OCI-M2 (cell line): Measurements from ENCODE around the gene CA4.
"Not testable (repeated sequence)": the region's sequence is repeated elsewhere in the genome, so short reads cannot be mapped to it uniquely, and the experiment has no call there.

Experiments used
- DNase-seq: peaks from one replicate; lab custom pipeline; 2025; ENCODE audit not compliant: unreplicated experiment; lab: John Stamatoyannopoulos, UW

Gene CA4

DNA sequence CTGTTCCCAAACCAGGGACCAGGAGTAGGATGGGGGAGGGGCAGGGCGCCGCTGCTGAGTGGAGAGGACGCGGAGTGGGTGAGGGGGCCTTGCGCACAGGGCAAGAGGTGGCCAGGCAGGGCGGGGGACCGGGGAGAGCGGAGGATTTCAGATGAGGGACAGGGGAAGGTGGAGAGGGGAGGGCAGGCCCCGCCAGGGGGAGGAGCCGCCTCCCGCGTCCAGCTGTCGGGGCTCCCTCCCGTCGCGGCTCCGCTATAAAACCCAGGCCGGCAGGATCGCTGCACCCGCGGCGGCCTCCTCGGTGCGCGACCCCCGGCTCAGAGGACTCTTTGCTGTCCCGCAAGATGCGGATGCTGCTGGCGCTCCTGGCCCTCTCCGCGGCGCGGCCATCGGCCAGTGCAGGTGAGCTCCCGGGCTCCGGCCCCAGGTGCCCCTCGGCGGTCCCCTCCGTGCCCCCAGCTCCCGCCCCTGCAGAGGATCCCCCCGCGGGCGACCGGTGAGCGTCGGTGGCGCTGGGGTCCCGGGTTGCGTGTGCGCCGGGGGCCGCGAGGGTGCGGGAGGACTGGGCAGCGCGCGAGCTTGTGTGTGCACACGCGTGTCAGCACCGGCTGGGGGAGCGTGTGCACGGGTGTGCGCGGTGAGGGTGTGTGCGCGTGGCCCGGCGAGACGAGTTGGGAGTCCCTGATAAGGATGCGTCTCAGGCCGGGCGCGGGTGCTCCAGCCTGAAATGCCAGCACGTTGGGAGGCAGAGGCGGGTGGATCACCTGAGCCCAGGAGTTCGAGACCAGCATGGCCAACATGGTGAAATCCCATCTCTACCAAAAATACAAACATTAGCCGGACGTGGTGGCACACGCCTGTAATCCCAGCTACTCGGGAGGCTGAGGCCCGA, at the start of gene CA4:
TSS of gene CA4 (plus strand) at position 283 of the 892 bp plus-strand sequence. CDS start at position 345, 62 bp downstream.
- DNase-seq, result no peak

GRCh38 chr17:60100577-60100976, 49.2 kb upstream of the CA4 start:
- DNase-seq, result not testable (repeated sequence)

DNA sequence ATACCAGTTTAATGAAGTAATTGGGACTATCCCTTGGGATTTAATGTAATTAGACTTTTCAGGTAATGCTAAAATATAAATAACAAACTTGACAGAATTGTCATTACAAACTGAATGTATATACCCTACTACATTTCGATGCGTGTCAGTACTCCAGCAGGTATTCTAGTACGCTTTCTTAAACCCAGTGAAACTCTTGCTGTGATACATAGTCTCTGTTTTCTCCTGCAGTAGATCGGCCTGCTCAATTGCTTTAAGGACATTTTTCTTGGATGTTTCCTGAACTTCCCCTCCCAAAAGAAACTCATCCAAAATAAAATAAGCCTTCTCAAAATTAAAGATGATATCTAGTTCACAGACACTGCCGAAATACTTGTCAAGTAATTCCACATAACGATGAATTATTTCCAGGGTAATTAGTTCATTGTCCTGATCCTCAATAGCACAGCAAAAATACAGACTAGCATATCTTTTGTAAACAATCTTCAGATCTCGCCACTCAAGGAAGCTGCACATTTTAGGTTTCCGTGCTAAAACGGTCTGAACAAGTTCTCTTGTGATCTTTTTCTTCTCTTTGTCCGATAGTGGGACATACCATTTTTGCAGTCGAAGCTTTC, 47.6 kb upstream of the CA4 start:
- DNase-seq, result not testable (repeated sequence)

GRCh38 chr17:60102632-60103096, 47.1 kb upstream of the CA4 start:
- no peak for DNase-seq

- DNase-seq, result no peak
Measured at GRCh38 chr17:60103957-60104356, 45.8 kb upstream of the CA4 start.

DNA sequence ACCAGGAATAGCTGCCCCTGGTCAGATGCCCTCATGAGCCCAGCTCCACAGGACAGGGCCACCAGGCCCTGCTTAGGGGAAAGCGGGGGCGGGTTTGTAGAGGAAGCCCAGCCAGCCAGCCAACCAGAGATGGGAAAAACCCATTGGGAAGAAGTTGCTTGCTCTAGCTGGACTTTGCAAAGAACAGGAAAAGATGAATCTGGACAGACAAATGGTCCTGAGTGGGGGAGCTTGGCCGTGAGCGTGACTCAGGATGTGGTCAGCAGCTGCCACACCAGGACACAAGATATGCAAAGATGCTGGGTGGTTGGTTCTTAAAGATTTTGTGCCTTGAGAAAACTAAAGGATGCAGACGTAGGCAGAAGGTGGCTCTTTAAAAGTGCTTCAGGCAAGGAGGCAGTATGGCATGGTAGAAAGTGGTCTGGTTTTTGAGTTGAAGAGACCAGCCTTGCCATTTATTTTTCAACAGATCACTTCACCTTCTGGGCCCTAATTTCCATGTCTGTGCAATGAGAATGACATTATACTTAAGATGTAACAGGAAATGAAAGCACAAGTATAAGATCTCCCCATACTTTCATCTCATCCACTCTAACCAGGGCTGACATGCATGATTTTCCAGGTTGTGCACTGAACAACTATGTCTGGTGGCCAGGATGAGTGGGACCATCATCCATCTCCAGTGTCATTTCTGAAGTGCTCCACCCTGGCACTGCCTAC, 43.3 kb upstream of the CA4 start:
- no peak for DNase-seq

DNA sequence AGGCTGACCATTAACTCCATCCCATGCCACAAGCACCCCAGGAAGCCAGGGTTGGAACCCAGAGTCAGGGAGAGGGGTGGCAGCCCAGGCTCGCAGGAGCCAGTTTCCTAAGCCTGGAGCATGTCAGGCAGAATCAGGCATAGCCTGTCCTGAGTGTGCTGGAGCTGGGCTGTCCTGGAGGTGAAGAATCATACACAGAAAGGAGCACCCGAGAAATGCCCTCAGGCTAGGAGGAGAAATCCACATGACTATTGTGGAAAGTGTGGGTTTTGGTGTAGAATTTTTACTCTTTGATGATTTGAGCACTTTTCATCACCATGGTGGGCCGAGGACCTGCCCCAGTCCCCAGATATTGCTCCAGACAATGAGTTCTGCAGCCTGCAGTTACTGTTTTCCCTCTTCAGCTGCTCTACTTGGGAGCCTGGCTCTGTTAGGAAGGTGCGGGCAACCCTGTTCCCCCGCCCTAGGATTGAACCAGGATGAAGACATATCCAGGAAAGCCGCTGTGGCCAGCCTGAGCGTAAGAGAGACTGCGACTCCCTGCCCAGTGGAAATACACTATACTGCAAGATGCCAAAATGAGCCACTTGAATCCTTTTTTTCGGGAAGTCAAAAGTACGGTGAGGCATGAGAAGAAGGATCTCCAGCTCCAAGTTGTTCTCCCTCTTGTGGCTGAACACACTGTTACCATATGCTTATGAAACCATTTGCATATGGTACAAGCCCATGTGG, 42.1 kb upstream of the CA4 start:
- DNase-seq, result no peak

DNA sequence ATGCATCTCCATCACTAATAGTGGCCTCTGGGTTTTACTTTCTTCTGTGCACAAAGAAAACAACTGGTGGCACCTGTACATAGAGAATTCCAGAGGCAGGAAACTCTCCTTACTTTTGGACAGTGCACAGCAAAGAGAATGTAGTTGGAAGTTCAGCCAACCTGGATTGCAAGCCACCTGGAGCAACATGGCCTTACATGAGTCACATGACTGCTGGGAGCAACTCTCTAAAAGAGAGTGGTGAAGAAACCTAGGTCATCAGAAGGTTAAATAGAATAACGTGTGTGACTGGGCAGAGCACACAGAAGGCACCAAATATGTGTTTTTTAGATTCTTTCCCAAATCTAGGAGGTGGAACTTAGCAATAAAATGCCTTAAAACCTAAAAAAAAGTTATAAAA, 41.5 kb upstream of the CA4 start:
- not testable (repeated sequence) for DNase-seq

- DNase-seq, result no peak
Measured at GRCh38 chr17:60108712-60109111, 41.1 kb upstream of the CA4 start.

DNA sequence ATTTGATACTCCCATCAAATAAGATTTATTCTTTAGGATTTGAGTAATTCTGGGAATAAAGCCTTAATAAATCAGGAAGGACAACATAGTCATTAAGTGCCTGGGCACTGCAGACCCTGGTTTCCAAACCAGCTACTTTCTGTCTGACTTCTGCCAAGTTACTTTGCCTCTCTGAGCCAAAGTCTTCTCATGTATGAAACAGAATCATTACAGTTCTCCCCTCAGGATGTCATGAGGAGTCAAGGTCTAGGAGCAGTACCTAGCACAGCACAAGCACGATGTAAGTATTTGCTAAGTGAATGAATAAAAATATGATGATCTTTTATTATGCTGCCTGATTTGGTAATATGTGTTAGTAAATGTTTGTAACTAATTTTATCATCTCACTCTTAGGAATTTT, 40.6 kb upstream of the CA4 start:
- no peak for DNase-seq

DNA sequence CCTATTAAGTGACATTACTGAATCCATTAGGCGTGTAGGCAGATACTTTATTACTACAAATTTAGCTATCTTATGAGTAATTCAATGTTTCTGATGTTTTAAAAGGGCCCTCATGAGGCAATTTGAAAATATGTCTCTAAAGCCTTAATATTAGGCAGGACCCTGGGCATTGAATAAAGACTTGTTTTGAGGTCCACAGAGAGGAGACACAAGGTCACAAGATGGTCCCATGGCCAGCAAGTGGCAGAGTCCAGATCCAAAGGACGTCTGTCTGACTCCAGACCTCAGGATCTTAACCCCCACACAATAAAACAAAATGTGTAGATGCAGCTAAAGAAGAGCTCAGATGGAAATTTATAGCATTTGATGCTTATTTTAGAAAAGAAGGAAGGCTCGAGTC, 39.2 kb upstream of the CA4 start:
- no peak for DNase-seq

DNA sequence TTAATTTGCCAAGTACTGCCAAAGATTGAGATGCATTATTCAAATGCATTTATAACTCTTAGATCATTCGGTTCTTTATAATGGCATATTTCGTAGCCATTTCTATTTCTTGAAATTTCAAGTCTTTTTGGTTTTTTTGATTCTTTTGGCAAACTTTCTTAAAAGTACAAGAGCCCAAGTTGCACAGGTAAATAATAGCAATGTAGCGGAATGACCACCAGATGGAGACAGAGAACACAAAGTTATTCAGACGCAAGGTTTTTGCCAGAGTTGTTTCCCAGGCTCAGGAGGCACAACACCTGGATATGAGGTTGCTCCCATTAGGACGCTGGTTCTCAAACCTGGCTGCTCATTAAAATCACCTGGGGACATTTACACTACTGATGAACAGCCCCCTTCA, 38.1 kb upstream of the CA4 start:
- not testable (repeated sequence) for DNase-seq

GRCh38 chr17:60115364-60115763, 34.4 kb upstream of the CA4 start:
- not testable (repeated sequence) for DNase-seq

DNA sequence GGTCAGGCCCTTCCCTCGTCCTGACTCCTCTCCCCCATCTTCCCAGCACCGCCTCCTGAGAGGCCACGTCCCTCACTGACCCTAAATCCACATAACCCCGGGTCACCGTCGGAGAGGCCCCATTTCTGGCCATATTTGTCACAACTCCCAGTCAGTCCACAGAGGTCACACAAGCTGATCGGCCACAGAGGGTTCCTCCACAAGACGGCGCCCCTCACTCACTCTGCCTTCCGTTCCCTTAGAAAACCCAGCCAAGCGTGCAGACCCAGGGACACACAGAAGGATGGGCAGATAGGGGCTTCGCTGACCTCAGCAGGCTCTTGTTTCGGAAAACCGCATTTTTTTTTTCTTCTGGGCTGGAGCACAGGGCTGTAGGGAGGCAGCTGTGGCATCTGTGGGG, 33.6 kb upstream of the CA4 start:
- not testable (repeated sequence) for DNase-seq

DNA sequence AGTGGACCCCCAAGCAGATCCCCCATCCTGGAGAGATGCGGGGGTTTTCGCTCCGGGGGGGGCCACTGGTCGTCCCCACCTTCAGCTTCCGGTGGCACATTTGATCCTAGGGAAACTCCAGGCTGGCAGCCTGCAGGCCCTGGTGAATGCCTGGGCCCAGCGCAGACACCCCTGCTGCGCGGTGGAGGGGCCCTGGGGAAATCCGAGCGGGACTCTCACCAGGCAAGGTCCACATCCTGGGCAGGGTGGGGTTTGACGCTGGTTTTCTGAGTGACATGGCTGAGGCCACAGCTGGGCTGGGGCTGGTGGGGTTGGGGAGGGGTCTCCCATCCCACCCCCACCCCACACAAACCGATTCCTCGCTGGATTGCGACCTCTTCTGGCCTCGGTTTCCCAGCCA, 30.6 kb upstream of the CA4 start:
- DNase-seq, result not testable (repeated sequence)

GRCh38 chr17:60119807-60120748, 29.7 kb upstream of the CA4 start:
- not testable (repeated sequence) for DNase-seq

- no peak for DNase-seq
Measured at GRCh38 chr17:60127068-60128064, 22.4 kb upstream of the CA4 start.

DNA sequence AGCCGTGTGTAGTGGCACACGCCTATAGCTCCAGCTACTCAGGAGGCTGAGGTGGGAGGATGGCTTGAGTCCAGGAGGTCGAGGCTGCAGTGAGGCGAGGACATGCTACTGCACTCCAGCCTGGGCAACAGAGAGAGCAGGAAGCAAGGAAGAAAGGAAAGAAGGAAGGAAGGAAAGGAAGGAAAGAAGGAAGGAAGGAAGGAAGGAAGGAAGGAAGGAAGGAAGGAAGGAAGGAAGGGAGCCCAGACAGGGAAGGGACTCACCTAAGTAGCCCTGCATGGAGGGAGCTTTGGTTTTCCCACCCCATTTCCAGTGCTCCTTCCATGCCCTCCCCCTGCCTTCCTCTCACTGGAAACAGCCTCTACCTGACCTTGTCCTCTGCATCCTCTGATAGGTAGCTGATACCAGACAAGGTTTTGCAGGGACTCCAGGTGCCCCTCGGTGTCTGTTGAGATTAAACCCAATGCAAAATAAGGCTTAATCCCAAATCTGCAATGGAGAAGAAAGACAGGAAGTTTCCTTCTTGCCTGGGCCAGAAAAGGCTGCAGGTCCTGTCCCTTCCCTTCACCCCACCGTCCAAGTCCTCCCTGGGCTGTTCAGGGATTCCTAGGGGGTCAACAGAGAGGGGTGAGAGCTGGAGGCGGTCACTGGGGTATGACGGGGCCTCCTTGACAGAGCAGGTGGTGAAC, 21.5 kb upstream of the CA4 start:
- no peak for DNase-seq
